MCF 10A (cell line): Measurements from ENCODE around the gene TRPM1. TPM values are rescaled to one million over a fixed set of nuclear protein-coding genes. Genes with fewer than 3 reads are reported as not detected.

Experiments used
- BruUV-seq: library from RNA; stranded (reverse); fragments of 400-500 nt; replicated peaks from 2 replicates; lab custom pipeline; 2021; lab: Mats Ljungman, UMichigan
- CTCF ChIA-PET: fragments of 300-600 bp; sonication (Branson Sonifier 250); formaldehyde crosslinking; extraction: SDS; loops from one replicate; lab custom pipeline; 2021; ENCODE audit warnings: antibody characterized with exemption, inconsistent platforms; lab: Yijun Ruan, JAX
- POLR2A ChIA-PET: fragments of 300-600, 350-650 bp; sonication (Branson Sonifier 250); formaldehyde crosslinking; extraction: SDS; loops from one replicate; lab custom pipeline; 2020; ENCODE audit warnings: antibody characterized with exemption, inconsistent platforms; lab: Yijun Ruan, JAX
- DNase-seq: peaks from one replicate; pipeline ENCODE4 v3.0.0-alpha.2; 2018; ENCODE audit not compliant: unreplicated experiment
- H3K27ac Mint-ChIP-seq: one replicate; pipeline ENCODE4 v1.8.0; 2022; ENCODE audit warnings: mild to moderate bottlenecking, low read depth, mixed read lengths; ENCODE audit not compliant: unreplicated experiment
- H3K27me3 Mint-ChIP-seq: one replicate; pipeline ENCODE4 v1.8.0; 2022; ENCODE audit warnings: mixed read lengths; ENCODE audit not compliant: insufficient read depth, unreplicated experiment
- H3K36me3 Mint-ChIP-seq: one replicate; pipeline ENCODE4 v1.8.0; 2022; ENCODE audit warnings: mild to moderate bottlenecking, moderate library complexity, mixed read lengths; ENCODE audit not compliant: insufficient read depth, unreplicated experiment
- H3K4me1 Mint-ChIP-seq: one replicate; pipeline ENCODE4 v1.8.0; 2022; ENCODE audit warnings: mixed read lengths; ENCODE audit not compliant: insufficient read depth, unreplicated experiment
- H3K4me3 Mint-ChIP-seq: one replicate; pipeline ENCODE4 v1.8.0; 2022; ENCODE audit warnings: mild to moderate bottlenecking, moderate library complexity, mixed read lengths; ENCODE audit not compliant: unreplicated experiment
- H3K9me3 Mint-ChIP-seq: one replicate; pipeline ENCODE4 v1.8.0; 2022; ENCODE audit warnings: mixed read lengths; ENCODE audit not compliant: unreplicated experiment
- CTCF ChIP-seq: fragments of 200-600 bp; IDR thresholded peaks from one replicate; pipeline ENCODE4 v1.8.0; 2022; ENCODE audit warnings: antibody characterized with exemption, mild to moderate bottlenecking; ENCODE audit not compliant: unreplicated experiment
- intact Hi-C: fragments of 100-400 bp; cut with micrococcal nuclease; formaldehyde crosslinking; loops from 2 replicates; pipeline ENCODE4 v1.14.1; 2022
- total RNA-seq: library from RNA; stranded (reverse); gene quantifications from 2 replicates; pipeline ENCODE4 v1.2.3, GENCODE V29; 2022

The TRPM1 gene
- total RNA-seq, 1 experiment from 2014 or later = not detected

GRCh38 chr15:31149088-31149505, 47.6 kb upstream of the TRPM1 start:
- no peak overlapping the region for H3K27ac Mint-ChIP-seq
- H3K4me3 Mint-ChIP-seq = no peak overlapping the region
- TF ChIP-seq CTCF = no peak
- no peak for DNase-seq
- CTCF ChIA-PET = interaction anchor here (0.7 to 2.8 kb wide), 3 partner anchors 17 to 339 kb away, joined by 3 to 11 read pairs (median 5); no protein-coding TSS in a partner anchor
- POLR2A ChIA-PET = interaction anchor here (0.6 kb wide), 1 partner anchor 66 kb away, joined by 3 read pairs; no protein-coding TSS in a partner anchor
- intact Hi-C loops = no loop called here
- no TSS peak for BruUV-seq
- no peaks in the 10 kb centered on the region for H3K9me3 Mint-ChIP-seq
- H3K4me1 Mint-ChIP-seq = peaks cover 4% of the 10 kb centered on the region
- H3K36me3 Mint-ChIP-seq = no peaks in the 10 kb centered on the region
- H3K27me3 Mint-ChIP-seq = no peaks in the 10 kb centered on the region

GRCh38 chr15:31148297-31149087, 47.0 kb upstream of the TRPM1 start:
- Mint-ChIP-seq H3K27ac (peak overlapping the region; percentile 13), H3K36me3 (no peaks in the 10 kb centered on the region), H3K4me3 (no peak overlapping the region), H3K9me3 (no peaks in the 10 kb centered on the region), H3K27me3 (no peaks in the 10 kb centered on the region), H3K4me1 (peaks cover 6% of the 10 kb centered on the region)
- DNase-seq = no peak
- POLR2A ChIA-PET = interaction anchor here (0.6 kb wide), 1 partner anchor 67 kb away, joined by 3 read pairs; no protein-coding TSS in a partner anchor
- intact Hi-C loops = no loop called here
- CTCF ChIA-PET = interaction anchor here (0.6 to 2.8 kb wide), 3 partner anchors 19 to 340 kb away, joined by 4 to 11 read pairs (median 5); no protein-coding TSS in a partner anchor
- BruUV-seq = no TSS peak
- TF ChIP-seq CTCF = no peak

GRCh38 chr15:31147944-31148296, 46.4 kb upstream of the TRPM1 start:
- TF ChIP-seq CTCF = no peak
- Mint-ChIP-seq H3K9me3 (no peaks in the 10 kb centered on the region), H3K36me3 (no peaks in the 10 kb centered on the region), H3K27me3 (no peaks in the 10 kb centered on the region), H3K4me3 (no peak overlapping the region), H3K27ac (peak overlapping the region; percentile 13), H3K4me1 (peaks cover 11% of the 10 kb centered on the region)
- BruUV-seq = no TSS peak
- intact Hi-C loops = no loop called here
- CTCF ChIA-PET = interaction anchor here (0.6 to 2.8 kb wide), 3 partner anchors 18 to 340 kb away, joined by 4 to 11 read pairs (median 5); no protein-coding TSS in a partner anchor
- no peak for DNase-seq
- POLR2A ChIA-PET = no interaction called here

- POLR2A ChIA-PET = no interaction called here
- H3K9me3 Mint-ChIP-seq = no peaks in the 10 kb centered on the region
- peaks cover 11% of the 10 kb centered on the region for H3K4me1 Mint-ChIP-seq
- no peak for DNase-seq
- H3K27me3 Mint-ChIP-seq = no peaks in the 10 kb centered on the region
- no peak for TF ChIP-seq CTCF
- peak overlapping the region; percentile 13 for H3K27ac Mint-ChIP-seq
- no TSS peak for BruUV-seq
- intact Hi-C loops = no loop called here
- no peak overlapping the region for H3K4me3 Mint-ChIP-seq
- CTCF ChIA-PET = interaction anchor here (0.6 to 2.8 kb wide), 4 partner anchors 18 to 340 kb away, joined by 3 to 11 read pairs (median 4); no protein-coding TSS in a partner anchor
- H3K36me3 Mint-ChIP-seq = no peaks in the 10 kb centered on the region
These were observed 45.9 kb upstream of the TRPM1 start for GRCh38 chr15:31147456-31147855.
